ENCODE results near the gene D2HGDH. TPM values are rescaled to one million over a fixed set of nuclear protein-coding genes. Genes with fewer than 3 reads are reported as not detected.

The D2HGDH gene
- total RNA-seq, 2 donors from 2014 or later: 24.0 to 25.8 TPM

DNA sequence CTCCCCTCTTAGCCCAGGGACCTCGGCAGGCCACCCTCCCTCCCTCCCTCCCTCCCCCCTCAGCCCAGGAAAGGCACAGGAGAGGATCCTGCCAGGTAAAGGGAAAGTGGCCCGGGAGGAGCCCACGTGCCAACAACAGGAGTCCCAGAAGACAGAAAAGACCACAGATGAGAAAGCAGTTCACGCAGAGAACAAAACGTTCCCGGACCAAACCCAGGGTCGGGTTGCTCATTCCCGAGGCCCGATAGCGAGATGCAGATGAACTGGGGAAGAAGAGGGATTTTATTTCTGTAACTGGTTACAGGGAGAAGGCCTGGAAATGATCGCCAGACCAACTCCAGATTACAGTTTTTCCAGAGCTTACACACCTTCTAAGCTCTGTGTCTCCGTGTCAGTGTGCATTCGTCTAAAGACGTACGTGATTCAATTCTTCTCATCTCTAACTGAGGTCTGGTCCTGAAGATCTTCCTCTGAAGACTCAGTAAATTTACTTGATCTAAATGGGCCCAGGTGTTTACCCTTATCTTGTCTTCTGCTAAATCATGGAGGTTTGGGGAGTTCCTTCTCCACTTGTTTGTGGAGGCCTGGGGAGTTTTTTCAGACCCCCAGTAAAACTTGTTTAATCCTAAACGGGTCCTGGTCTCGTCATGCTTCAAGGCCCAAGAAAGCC lies 73.8 kb downstream of the D2HGDH start:
- ATAC-seq (replicated peaks in 1 of 2) (no peak), DNase-seq (no peak)
- no peaks in the 10 kb centered on the region for H3K9me3 Mint-ChIP-seq
- H3K27ac Mint-ChIP-seq: no peak overlapping the region
- no peaks in the 10 kb centered on the region for H3K36me3 Mint-ChIP-seq (ENCODE audit: insufficient read depth in 2 of 2)
- H3K27me3 Mint-ChIP-seq (ENCODE audit: low read depth): peaks cover 13% of the 10 kb centered on the region
- H3K4me3 Mint-ChIP-seq: peak overlapping the region in 1 of 2 donors; percentile 47
- H3K4me1 Mint-ChIP-seq (ENCODE audit: low read depth): peaks cover 11% of the 10 kb centered on the region

DNA sequence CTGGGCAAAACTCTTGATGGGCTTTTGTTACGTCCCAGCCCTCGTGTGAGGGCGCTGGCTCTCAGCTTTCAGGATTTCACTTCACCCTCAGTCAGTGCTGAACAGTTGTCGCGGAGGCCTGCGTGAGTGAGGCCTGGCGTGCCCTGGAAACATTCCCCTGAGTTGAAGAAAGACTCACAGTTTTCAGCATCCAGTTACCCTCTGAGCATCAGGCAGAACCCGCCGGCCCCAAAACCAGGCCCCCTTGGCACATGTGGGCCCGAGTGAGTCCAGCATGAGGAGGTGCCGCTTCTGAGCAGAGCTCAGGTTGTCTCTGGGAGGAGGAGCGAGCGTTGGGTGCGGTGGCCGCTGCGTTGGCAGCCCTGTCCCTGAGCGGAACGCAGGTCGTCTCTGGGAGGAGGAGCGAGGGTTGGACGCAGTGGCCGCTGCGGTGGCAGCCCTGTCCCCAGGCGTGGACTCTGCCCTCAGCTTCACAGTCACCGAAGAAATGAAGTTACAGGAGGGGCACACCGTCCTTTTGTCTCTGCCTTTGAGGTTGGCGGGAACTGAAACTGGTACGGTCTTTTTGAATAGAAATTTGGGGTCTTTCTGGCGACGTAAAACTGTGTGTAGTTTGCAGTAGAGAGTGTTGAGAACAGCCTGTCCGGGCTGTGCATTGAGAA lies 74.4 kb downstream of the D2HGDH start, which contains the start of gene NEU4:
TSS of gene NEU4 (plus strand) at position 473 of the 662 bp plus-strand sequence. CDS start 5,292 bp downstream, outside the sequence.
- Mint-ChIP-seq H3K27me3 (ENCODE audit: low read depth) (peaks cover 13% of the 10 kb centered on the region), H3K4me3 (peak within 1 kb of the TSS in 1 of 2 donors; percentile 47), H3K36me3 (ENCODE audit: insufficient read depth in 2 of 2) (no peaks in the 10 kb centered on the region), H3K4me1 (ENCODE audit: low read depth) (peaks cover 7% of the 10 kb centered on the region), H3K27ac (no peak within 1 kb of the TSS), H3K9me3 (no peaks in the 10 kb centered on the region)
- ATAC-seq (replicated peaks in 1 of 2) (no peak), DNase-seq (no peak)

DNA sequence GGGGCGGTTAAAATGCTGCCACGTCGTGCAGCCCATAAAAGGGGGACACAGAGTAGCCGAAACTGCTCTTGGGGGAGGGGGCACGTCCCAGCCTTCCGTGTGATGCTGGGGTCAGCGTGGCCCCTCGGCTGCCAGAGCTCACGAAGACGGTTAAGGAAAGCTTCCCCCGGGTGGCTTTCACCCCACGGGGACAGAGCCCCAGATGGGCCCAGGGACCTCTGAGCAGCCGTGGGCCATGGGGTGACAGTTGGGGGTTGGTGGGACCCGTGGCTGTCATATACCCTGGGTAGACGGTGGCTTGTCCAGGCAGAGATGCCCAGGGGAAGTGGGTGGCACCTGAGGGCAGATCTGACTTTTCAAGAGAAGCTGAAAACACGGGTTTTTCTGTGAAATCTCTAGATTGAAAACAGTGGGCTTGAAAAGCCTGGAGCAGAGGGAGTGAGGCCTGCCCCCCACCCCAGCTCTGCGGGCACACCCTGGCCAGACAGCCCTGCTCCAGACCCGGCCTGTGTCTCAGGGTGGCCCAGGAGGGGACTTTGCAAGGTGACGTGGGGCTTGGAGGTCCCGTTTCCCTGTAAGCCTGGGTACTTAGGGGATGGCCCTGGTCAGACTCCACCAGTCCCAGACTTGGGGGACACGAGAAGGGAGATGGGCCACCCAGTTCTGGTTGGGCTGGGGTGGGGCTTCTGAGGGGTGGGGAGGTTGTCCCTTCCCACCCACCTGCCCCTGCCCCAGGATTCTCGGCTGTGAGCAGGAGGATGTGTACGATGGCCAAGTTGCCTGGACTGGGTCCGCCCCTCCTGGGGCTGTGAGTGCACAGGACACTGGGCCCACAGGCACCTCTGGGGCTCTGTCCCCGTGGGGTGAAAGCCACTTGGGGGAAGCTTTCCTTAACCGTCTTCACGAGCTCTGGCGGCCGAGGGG lies 75.2 kb downstream of the D2HGDH start:
- ATAC-seq (replicated peaks in 1 of 2): peak in 1 of 2 donors; percentile 12
- H3K36me3 Mint-ChIP-seq (ENCODE audit: insufficient read depth in 2 of 2): no peaks in the 10 kb centered on the region
- peaks cover 3% of the 10 kb centered on the region for H3K4me1 Mint-ChIP-seq (ENCODE audit: low read depth)
- no peak overlapping the region for H3K4me3 Mint-ChIP-seq
- no peaks in the 10 kb centered on the region for H3K9me3 Mint-ChIP-seq
- no peak overlapping the region for H3K27ac Mint-ChIP-seq
- peaks cover 13% of the 10 kb centered on the region for H3K27me3 Mint-ChIP-seq (ENCODE audit: low read depth)
- no peak for DNase-seq

DNA sequence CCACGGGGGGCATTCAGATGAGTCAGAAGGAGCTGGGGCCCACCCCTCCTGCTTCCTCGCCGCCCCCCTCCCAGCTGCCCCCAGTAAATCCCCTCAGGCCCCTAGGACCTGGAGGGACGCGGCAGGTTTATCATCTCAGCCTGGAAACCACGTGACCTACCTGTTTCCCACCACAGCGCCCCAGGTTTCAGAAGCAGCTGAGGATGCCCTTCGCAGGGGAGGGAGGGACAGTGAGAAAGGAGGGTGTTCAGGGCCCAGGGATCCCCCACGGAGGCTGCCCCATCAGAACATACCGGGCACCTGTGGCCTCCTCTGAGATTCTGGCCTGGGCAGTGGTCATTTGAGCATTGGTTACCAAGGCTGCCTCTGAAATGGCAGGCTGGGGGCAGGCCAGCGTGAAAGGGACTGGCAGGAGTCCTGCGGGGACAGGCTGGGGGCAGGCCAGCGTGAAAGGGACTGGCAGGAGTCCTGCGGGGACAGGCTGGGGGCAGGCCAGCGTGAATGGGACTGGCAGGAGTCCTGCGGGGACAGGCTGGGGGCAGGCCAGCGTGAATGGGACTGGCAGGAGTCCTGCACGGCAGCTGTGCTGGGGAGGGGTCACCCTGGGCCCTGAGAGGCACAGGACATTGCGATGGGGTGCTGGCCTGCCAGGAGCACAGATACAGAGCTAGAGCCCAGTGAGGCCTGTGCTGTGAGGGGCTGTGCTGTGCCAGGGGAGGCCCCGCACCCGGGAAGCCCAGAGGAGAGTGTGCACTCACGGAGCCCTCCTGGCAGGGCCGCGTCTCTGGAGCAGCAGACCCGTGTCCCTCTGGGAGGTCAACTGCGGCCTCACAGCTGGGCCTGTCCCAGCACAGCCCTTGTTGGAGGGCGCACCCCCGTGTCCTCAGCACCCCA lies 76.1 kb downstream of the D2HGDH start:
- Mint-ChIP-seq H3K27ac (no peak overlapping the region), H3K27me3 (ENCODE audit: low read depth) (peaks cover 19% of the 10 kb centered on the region), H3K4me3 (no peak overlapping the region), H3K36me3 (ENCODE audit: insufficient read depth in 2 of 2) (no peaks in the 10 kb centered on the region), H3K4me1 (ENCODE audit: low read depth) (no peaks in the 10 kb centered on the region), H3K9me3 (no peaks in the 10 kb centered on the region)
- ATAC-seq (replicated peaks in 1 of 2) (peak in 1 of 2 donors; percentile 13), DNase-seq (no peak)

DNA sequence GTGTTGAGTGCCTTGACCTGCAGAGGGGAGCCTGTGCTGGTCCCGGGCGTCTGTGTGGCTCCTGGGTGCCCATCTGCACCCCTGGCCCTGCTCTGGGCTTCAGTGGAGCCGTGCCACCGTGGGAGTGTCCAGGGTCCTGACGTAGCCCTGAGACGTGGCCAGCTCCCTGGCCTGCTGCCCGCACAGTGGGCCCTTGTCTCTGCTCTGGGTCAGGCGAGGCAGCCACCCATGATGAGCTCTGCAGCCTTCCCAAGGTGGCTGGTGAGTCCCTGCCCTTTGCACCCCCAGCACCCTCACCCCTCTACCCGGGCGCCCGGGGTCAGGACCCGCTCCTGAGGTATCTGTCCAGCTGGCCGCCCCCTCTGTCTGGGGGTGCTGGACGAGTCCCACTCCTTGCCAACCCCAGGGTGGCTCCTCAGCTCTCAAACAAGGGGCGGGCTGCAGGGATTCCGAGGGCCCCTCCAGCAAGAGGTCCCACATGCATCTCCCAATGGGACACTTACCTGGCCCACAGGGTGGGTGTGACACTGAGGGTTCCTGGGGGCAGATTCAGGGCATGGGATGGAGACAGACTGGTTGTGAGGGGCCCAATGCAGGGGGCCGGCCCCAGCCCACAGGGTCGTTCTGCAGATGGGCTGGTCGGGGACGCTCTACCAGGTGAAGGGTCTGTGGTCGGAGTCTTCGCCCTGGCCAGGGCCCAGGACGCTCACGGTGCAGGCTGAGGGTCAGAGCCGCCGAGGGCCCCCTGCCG lies 76.9 kb downstream of the D2HGDH start:
- no peaks in the 10 kb centered on the region for H3K4me1 Mint-ChIP-seq (ENCODE audit: low read depth)
- DNase-seq (no peak), ATAC-seq (replicated peaks in 1 of 2) (no peak)
- no peak overlapping the region for H3K27ac Mint-ChIP-seq
- H3K27me3 Mint-ChIP-seq (ENCODE audit: low read depth): peaks cover 19% of the 10 kb centered on the region
- H3K9me3 Mint-ChIP-seq: no peaks in the 10 kb centered on the region
- H3K36me3 Mint-ChIP-seq (ENCODE audit: insufficient read depth in 2 of 2): no peaks in the 10 kb centered on the region
- H3K4me3 Mint-ChIP-seq: no peak overlapping the region

DNA sequence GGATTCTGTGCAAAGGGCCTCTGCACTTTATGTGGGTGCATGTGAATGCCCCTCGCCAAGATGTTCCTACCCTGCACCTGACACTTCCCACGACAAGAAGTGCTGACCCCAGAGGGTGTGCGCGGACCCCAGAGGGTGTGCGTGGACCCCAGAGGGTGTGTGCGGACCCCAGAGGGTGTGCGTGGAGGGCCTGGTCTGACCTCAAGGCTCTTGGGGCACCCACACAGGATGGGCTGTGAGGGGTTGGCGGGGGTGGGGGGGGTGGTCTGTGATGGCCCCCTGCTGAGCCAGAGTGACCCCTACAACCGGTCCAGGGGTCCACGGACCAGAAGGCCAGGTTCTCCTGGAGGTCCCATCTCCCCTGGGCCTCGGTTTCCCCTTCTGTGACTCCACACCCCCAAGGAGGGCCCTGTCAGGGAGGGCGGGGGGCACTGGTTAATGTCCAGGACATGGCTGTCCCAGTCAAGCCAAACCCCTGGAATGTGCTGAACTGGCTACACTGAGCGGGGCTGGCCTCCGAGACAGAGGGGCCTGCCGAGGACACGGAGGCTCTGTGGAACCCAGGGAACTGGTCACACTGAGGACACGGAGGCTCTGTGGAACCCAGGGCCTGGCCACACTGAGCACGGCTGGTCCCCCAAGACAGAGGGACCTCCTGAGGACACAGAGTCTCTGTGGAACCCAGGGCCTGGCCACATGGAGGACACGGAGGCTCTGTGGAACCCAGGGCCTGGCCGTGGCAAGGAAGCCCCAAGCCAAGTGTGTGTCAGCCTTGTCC lies 77.7 kb downstream of the D2HGDH start:
- H3K27ac Mint-ChIP-seq: no peak overlapping the region
- no peaks in the 10 kb centered on the region for H3K36me3 Mint-ChIP-seq (ENCODE audit: insufficient read depth in 2 of 2)

DNA sequence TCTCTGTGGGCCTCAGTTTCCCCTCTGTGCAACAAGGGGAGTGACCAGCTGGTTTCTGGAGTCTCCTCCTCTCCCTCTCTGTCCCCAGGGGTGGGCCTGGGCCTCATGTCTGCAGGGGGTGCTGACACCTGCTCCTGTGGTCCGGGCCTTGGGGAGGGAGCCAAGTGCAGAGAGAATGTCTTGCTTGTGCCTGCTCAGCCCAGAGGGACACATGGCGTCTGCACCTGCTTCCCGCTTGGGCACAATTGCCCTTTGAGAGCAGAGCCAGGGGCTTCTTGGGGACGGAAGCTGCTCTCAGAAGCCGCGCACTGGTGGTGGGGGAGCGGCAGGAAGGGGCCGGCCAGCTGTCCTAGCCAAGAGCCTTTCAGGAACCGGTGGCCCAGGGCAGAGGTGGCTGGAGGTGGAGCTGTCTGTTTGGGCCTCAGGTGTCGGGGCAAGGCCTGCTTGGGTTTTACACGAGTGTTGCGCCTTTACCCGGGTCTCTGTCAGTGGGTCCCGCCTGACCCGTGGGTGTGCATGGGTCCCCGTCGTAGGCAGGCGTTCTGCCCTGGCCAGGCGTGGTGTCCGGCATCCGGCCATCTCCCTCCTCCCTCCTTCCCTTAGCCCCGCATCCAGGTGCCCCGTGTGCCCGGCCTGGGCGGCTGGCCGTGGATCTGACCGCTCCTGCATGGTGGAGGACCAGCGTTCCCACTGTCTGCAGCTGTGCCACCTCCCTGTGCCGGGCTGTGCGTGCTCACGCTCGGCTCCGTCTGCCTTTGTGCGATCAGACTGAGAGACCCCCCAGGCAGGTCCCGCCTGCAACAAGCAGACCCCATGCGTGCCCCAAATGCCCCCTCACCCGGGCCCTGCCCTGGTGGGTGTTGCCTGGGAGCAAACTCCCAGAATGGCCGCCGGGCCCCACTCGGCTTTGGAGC lies 78.6 kb downstream of the D2HGDH start:
- DNase-seq: no peak
- H3K4me3 Mint-ChIP-seq: no peak overlapping the region

More for the DNA sequence above, 77.7 kb downstream of the D2HGDH start:
- H3K9me3 Mint-ChIP-seq: no peaks in the 10 kb centered on the region
- ATAC-seq (replicated peaks in 1 of 2) (no peak), DNase-seq (no peak)
- no peaks in the 10 kb centered on the region for H3K4me1 Mint-ChIP-seq (ENCODE audit: low read depth)
- peaks cover 19% of the 10 kb centered on the region for H3K27me3 Mint-ChIP-seq (ENCODE audit: low read depth)
- no peak overlapping the region for H3K4me3 Mint-ChIP-seq

DNA sequence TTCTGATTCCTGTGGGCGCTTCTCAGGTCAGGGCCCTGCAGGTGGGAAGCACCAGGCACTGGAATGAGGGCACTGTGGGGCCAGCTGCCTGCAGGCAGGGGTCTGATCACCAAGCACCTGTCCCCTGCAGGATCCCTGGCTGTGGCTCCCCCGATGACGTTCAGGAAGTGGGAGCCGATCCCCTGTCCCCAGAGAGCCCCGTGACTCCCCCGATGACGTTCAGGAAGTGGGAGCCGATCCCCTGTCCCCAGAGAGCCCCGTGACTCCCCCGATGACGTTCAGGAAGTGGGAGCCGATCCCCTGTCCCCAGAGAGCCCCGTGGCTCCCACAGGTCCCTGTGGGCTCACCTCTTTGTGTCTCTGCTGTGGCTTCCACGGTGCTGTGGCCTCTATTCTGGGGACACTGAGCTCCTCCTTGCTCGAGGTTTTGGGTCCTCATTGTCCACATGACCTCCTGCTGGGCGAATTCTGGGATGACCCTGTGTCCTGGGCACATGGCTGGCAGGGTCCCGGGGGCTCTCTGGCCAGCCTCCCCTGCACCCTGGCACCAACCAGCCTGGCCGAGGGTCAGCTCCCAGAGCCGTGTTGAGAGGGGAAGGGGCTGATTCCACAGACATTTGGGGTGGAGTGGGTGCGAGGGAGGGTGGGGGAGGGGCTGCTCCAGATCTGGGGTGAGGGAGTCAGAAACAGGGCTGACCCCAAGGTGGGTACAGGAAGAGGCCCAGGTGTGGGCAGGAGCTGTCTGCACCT lies 79.4 kb downstream of the D2HGDH start:
- ATAC-seq (replicated peaks in 1 of 2) (peak; percentile 38 to 48), DNase-seq (no peak)
- no peaks in the 10 kb centered on the region for H3K36me3 Mint-ChIP-seq (ENCODE audit: insufficient read depth in 2 of 2)
- H3K4me3 Mint-ChIP-seq: no peak overlapping the region
- H3K27ac Mint-ChIP-seq: no peak overlapping the region
- H3K9me3 Mint-ChIP-seq: no peaks in the 10 kb centered on the region
- peaks cover 5% of the 10 kb centered on the region for H3K4me1 Mint-ChIP-seq (ENCODE audit: low read depth)
- peaks cover 13% of the 10 kb centered on the region for H3K27me3 Mint-ChIP-seq (ENCODE audit: low read depth)

More for the DNA sequence above, 78.6 kb downstream of the D2HGDH start:
- H3K9me3 Mint-ChIP-seq: no peaks in the 10 kb centered on the region
- ATAC-seq (replicated peaks in 1 of 2): no peak
- H3K27me3 Mint-ChIP-seq (ENCODE audit: low read depth): peaks cover 19% of the 10 kb centered on the region
- no peaks in the 10 kb centered on the region for H3K36me3 Mint-ChIP-seq (ENCODE audit: insufficient read depth in 2 of 2)
- H3K27ac Mint-ChIP-seq: no peak overlapping the region
- peaks cover 5% of the 10 kb centered on the region for H3K4me1 Mint-ChIP-seq (ENCODE audit: low read depth)

DNA sequence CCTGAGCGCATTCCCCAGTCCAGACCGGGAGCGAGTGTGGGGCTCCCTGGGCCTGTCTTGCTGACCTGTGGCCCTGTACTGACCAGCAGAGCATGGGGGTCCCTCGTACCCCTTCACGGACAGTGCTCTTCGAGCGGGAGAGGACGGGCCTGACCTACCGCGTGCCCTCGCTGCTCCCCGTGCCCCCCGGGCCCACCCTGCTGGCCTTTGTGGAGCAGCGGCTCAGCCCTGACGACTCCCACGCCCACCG lies 79.9 kb downstream of the D2HGDH start:
- H3K27me3 Mint-ChIP-seq (ENCODE audit: low read depth): peaks cover 8% of the 10 kb centered on the region
- ATAC-seq (replicated peaks in 1 of 2) (no peak), DNase-seq (no peak)
- peaks cover 5% of the 10 kb centered on the region for H3K4me1 Mint-ChIP-seq (ENCODE audit: low read depth)
- no peaks in the 10 kb centered on the region for H3K36me3 Mint-ChIP-seq (ENCODE audit: insufficient read depth in 2 of 2)
- H3K9me3 Mint-ChIP-seq: no peaks in the 10 kb centered on the region
- H3K27ac Mint-ChIP-seq: no peak overlapping the region
- H3K4me3 Mint-ChIP-seq: no peak overlapping the region

DNA sequence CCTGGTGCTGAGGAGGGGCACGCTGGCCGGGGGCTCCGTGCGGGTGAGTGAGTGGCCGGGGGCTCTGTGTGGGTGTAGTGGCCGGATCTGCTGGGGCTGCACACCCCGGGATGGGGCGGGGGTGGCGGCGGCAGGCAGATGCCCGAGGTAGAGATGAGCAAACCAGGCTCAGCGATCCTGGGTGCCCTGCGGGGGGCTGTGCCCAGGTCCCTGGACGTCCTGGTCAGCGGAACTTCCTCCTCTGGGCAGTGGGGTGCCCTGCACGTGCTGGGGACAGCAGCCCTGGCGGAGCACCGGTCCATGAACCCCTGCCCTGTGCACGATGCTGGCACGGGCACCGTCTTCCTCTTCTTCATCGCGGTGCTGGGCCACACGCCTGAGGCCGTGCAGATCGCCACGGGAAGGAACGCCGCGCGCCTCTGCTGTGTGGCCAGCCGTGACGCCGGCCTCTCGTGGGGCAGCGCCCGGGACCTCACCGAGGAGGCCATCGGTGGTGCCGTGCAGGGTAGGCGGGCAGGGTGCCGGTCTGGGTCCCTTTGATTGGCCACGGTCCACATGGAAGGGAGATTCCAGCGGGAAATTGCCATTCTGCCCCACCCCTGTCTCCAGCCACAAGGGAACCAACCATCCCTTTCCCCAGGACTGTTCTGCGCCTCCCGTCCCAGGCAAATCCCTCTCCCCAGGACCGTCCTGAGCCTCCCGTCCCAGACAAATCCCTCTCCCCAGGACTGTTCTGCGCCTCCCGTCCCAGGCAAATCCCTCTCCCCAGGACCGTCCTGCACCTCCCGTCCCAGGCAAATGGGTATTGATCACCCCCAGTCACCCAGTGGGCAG lies 80.4 kb downstream of the D2HGDH start:
- no peaks in the 10 kb centered on the region for H3K36me3 Mint-ChIP-seq (ENCODE audit: insufficient read depth in 2 of 2)
- H3K4me3 Mint-ChIP-seq: no peak overlapping the region
- peaks cover 5% of the 10 kb centered on the region for H3K4me1 Mint-ChIP-seq (ENCODE audit: low read depth)
- no peak for DNase-seq
- peaks cover 6% of the 10 kb centered on the region for H3K27me3 Mint-ChIP-seq (ENCODE audit: low read depth)
- H3K27ac Mint-ChIP-seq: no peak overlapping the region
- ATAC-seq (replicated peaks in 1 of 2): no peak
- no peaks in the 10 kb centered on the region for H3K9me3 Mint-ChIP-seq

Measured in activated T-cell treated with anti-CD3 and anti-CD28 coated beads, Interleukin-2, amount 50 U/mL, for 72 hours (primary cell).